GM21619 (cell line): ENCODE results near the gene NAA20.

ENCODE experiments used
- ATAC-seq: cut with Tn5 transposase; IDR thresholded peaks from one replicate; pipeline ENCODE4 v1.9.1; 2021; ENCODE audit not compliant: unreplicated experiment

NAA20 gene

DNA sequence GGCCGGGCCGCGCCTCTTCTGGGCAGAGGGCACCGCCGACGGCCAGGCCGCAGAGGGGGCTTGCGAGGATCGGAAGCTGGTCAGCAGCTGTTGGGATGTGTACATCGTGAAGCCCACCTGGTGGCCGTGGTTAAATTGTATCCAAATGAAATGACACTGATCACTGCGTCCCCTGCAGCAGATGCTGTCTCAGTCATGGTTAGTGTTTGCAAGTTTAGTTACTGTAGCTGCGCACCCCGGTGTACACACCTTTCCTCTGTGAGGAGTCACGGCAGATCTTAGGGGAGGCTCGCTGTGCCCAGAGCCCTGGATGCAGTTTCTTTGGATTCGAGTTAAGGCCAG, 653 bp downstream of the NAA20 start:
- peak; percentile 15 for ATAC-seq

DNA sequence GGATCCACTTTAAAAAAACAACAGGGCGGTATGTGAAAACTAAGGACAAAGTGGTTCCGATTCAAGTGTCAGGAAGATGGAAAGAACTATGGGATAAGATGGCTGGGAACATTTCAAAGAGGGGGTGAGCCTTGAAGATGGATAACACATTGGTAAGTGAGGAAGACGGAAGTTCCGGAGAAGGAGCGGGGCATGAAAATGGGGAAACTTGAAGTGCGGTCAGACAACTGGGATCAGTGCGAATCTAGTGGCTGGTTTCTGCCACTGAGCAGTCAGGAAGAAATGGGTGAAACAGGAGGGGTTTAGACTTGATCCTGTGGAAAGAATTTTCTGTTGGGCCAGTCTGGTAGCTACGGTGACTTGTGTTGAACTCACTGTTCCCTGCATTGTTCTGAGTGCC, 1.2 kb downstream of the NAA20 start:
- no peak for ATAC-seq

- no peak for ATAC-seq
These were observed 2.0 kb downstream of the NAA20 start for GRCh38 chr20:20019123-20019522.

- ATAC-seq: no peak
These were observed 3.7 kb downstream of the NAA20 start for GRCh38 chr20:20020908-20021307.

GRCh38 chr20:20021835-20022234, 4.7 kb downstream of the NAA20 start:
- ATAC-seq: no peak

- ATAC-seq: peak; percentile 64
These were observed 5.3 kb downstream of the NAA20 start for GRCh38 chr20:20022498-20022897.

- no peak for ATAC-seq
These were observed 6.2 kb downstream of the NAA20 start for GRCh38 chr20:20023395-20023794.

GRCh38 chr20:20024942-20025341, 7.8 kb downstream of the NAA20 start:
- no peak for ATAC-seq

GRCh38 chr20:20027284-20027683, 10.1 kb downstream of the NAA20 start:
- ATAC-seq: no peak

- no peak for ATAC-seq
These were observed 14.6 kb downstream of the NAA20 start for GRCh38 chr20:20031790-20032189.

DNA sequence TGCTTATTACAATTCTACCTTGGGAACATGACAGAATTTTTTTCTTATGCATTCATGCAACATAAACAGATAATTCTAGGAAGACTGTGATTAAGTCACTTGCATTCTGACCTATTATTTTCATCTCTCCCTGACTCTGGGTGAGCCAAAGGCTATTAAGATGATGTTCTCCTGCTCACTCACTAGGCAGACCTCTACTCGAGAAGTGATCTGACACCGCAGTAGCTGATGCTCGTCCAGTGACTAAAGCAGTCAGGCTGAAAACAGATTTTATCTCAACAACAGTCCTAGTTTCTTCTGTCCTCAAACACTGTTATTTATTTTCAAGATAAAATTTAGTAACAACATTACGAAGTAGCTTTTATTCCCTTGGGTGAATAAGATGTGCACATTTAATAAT, 17.3 kb downstream of the NAA20 start:
- ATAC-seq: no peak

GRCh38 chr20:20036756-20037155, 19.6 kb downstream of the NAA20 start:
- ATAC-seq: no peak

DNA sequence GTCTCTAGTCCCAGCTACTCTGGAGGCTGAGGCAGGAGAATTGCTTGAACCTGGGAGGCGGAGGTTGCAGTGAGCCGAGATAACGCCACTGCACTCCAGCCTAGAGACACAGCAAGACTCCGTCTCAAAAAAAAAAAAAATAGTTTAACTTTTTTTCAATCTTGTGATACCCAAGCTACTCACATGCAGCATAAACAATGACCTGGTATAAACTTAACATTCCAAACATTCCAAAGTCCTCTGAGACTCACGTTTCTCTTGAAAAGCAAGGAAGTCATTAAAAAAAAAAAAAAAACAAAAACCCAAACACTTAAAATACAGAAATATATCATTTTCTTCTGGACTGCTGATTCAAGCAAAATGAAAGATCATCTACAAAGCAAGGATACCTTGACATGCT, 20.8 kb downstream of the NAA20 start:
- no peak for ATAC-seq

DNA sequence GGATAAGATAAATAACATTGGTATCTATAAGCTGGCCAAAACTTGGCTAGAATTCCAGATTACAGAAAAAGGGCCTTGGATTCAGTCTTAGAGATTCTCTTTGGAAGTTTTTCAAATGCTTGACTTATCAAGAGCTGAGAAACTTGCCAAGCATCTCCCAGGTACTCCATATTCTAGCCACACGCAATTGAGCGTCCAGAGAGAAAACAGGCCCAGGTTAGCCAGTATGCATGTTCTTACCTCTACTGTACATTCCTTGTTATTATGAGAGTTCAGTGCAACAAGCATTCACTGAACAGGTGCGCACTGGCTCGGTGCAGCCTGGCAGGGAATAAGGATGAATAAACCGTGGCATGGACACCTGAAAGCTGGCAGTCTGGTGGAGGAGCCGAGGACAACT, 21.4 kb downstream of the NAA20 start:
- no peak for ATAC-seq

DNA sequence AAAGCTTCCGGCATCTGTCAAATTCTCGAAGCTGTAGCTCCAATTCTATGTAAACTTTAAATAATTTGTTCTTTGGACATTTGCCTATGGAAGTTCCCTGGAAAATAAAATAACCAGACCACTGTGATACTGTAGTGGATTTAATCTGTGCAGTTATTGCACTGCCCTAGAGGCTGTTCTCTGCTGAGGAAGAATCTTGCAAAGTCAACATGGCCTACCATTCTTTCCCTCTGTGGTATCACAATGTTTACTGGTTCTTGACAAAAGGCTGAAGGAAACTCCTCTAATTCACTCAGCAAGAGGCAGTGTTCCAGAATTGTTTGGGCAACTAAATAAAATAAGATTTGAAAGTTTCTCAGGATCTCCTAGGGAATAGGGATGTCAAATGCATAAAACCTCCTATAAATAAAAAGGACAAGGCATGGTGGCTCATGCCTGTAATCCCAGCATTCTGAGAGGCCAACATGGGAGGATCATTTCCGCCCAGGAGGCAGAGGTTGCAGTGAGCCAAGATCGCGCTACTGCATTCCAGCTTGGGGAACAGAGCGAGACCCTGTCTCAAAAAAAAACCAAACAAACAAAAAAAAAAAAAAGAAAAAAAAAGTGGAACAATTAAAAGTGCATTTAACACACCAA, 22.7 kb downstream of the NAA20 start:
- no peak for ATAC-seq

DNA sequence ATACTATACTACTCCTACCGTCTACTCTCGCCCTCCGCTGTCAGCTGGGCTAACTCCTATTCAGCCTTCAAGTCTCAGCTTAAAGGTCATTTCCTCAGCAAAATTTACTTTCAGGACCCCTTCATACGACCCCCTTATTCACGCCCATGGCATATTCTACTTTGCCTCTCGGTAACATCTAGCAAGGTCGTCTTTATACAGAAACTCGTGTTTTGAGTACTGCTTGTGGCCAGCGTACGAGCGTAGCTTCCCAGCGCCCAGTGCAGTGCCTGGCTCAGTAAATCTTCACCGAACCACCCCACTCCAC, 34.6 kb downstream of the NAA20 start:
- ATAC-seq: no peak

DNA sequence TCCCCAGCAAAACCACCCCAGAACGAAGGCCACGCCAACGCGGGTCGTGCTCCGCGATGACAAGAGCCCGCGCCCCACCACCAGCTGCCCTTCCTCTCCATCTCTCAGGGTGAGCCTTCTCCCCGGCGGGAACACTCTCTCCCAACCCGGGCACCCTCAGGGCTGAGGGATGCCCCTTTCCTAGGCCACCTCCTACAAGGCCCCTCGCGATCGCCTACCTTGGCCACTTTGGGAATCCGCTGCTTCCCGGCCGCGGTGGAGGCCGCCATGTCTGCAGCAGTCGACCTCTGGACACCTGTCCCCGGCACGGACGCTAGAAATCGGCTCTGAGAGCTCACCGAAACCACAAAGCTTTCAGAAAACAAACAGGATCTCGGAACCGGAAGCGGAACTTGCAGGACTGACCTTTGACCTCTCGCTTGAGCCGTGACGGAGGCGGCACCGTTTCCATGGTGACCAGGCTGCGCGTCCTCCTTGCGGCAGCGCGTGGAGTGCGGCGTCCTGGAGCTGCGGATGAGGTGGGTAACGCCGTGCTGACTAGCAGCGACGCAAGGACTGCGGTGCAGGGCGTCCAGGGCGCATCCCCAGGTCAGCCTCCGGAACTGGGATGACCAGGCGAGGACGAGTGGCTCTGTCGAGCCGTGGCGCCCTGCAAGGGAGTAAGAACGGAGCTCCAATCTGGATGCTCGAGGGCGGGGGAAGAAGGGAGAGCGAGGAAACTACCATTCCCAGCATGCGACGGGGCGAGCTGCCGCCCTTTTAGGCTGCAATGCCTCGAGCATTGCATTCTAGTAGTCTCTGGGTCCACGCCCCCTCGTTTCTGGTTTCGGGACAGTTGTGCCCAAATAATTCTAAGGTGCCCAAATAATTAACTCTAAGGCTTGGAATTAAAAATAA, 35.2 kb downstream of the NAA20 start, which contains the start of the genes CFAP61 and CRNKL1:
Gene CFAP61 (plus strand): TSS at position 459 of the 897 bp plus-strand sequence. CDS start 4,122 bp downstream, outside the sequence.
Gene CRNKL1 (minus strand): TSS at position 393 of the 897 bp plus-strand sequence. CDS start 124 bp downstream, at position 269.
- peak; percentile 92 for ATAC-seq

GRCh38 chr20:20060234-20060998, 43.3 kb downstream of the NAA20 start:
- ATAC-seq: no peak

GRCh38 chr20:20063941-20064702, 47.0 kb downstream of the NAA20 start:
- ATAC-seq: no peak

DNA sequence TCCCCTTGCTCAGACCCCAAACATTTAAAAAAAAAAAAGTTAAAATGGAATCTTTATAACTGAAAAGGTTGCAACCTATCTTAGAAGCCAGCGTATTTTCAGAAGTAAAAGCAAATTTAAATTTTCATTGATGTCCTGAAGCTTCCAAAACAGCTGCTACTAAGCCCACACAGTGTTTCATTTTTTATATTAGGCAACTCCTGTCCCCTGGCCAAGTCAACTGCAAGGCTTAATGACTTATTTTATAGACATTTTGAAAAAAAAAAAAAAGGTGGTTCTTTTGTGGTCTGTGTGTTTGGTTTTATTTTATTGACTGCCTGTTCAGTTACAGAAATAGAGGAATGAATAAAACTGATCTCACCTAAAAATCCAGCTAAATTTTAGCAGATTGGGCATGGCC, 48.2 kb downstream of the NAA20 start:
- ATAC-seq: no peak
